ENCODE data around the gene RFTN1.

Gene RFTN1

DNA sequence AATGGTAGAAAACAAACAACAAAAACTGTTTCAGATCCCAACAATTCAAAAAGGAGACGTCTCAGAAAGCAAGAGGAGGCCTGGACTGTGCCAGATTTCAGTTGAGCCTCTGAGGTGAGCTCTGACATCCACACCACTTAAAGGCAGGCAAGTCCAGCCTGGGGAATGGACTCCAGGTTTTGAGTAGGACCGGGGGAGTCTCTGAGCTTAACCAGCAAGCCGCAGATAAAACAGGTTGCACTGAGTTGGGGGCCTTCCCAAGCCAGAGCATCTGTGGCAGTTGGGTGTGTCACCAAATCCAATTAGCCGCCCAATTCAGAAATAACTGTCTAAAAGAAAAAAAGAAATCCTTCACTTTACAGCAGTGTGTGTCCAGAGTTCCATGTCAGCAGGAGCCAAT, 193.8 kb downstream of the RFTN1 start:
- DNase-seq (ENCODE audit: low spot score): no peak
- TF ChIP-seq, protein P1, sequence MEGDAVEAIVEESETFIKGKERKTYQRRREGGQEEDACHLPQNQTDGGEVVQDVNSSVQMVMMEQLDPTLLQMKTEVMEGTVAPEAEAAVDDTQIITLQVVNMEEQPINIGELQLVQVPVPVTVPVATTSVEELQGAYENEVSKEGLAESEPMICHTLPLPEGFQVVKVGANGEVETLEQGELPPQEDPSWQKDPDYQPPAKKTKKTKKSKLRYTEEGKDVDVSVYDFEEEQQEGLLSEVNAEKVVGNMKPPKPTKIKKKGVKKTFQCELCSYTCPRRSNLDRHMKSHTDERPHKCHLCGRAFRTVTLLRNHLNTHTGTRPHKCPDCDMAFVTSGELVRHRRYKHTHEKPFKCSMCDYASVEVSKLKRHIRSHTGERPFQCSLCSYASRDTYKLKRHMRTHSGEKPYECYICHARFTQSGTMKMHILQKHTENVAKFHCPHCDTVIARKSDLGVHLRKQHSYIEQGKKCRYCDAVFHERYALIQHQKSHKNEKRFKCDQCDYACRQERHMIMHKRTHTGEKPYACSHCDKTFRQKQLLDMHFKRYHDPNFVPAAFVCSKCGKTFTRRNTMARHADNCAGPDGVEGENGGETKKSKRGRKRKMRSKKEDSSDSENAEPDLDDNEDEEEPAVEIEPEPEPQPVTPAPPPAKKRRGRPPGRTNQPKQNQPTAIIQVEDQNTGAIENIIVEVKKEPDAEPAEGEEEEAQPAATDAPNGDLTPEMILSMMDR (IDR thresholded peaks at IDR 0.05; ENCODE audit: extremely low read depth, missing control alignments): no peak

DNA sequence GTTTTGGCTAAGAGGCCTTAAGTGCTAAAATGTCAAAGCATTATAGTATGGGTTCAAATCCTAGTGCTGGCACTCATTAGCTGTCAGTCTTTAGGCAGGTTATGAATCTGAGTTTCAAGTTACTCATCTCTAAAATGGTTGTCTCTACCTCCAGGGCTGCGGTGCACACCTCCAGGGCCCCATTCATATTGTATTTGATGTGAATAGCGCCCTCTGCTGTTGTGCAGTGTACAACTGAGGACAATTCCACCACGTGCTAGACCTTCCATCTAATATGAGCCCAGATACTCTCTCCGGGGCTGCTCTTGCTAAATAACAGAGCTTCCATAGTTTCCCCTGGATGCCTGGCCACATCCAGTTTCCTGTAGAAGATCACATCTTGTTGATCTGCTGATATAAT, 194.2 kb downstream of the RFTN1 start:
- DNase-seq (ENCODE audit: low spot score): no peak
- TF ChIP-seq, protein P1 (IDR thresholded peaks at IDR 0.05; ENCODE audit: extremely low read depth, missing control alignments): peak; percentile 17

DNA sequence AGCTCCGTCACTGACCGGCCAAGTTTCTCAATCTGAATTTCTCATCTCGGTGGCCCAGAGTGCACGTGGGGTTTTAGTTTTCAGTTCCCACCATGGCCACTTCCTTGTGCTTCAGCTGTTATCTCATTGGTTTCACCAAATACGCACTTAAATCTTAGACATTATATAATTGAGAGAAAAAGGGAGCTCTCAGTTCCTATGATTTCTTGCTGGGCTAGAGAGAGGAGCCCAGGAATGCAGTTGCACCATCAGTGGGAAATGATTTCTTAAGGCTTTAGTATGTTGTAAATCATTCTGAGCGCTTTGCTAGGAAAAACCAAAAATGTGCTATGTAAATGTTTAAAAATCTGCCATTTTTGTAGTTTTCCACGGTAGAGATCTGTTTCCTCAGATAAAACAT, 195.3 kb downstream of the RFTN1 start:
- TF ChIP-seq, protein P1 (IDR thresholded peaks at IDR 0.05; ENCODE audit: extremely low read depth, missing control alignments): no peak
- no peak for DNase-seq (ENCODE audit: low spot score)

GRCh38 chr3:16317561-16317945, 195.9 kb downstream of the RFTN1 start:
- DNase-seq (ENCODE audit: low spot score): no peak
- TF ChIP-seq, protein P1 (IDR thresholded peaks at IDR 0.05; ENCODE audit: extremely low read depth, missing control alignments): no peak

- TF ChIP-seq, protein P1 (IDR thresholded peaks at IDR 0.05; ENCODE audit: extremely low read depth, missing control alignments): no peak
- DNase-seq (ENCODE audit: low spot score): no peak
Observed at GRCh38 chr3:16316847-16317560, 196.5 kb downstream of the RFTN1 start.

DNA sequence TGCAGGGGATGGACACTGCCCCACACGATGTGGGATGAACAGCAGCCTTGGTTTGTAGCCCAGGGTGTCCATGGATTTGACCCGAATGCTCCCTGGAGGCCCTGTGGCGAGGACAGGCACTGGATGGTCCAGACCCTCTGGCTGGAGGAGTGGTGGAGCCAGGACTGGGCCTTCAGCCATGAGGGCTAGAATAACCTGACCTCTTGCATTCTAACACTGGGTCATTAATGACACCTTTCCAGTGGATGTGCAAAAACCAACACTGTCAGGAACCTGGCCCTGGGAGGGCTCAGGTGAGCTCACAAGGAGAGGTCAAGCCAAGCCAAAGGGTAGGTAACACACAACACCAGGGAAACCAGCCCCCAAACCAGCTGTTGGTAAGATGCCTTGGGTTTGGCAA, 197.1 kb downstream of the RFTN1 start:
- no peak for DNase-seq (ENCODE audit: low spot score)
- TF ChIP-seq, protein P1 (IDR thresholded peaks at IDR 0.05; ENCODE audit: extremely low read depth, missing control alignments): no peak

DNA sequence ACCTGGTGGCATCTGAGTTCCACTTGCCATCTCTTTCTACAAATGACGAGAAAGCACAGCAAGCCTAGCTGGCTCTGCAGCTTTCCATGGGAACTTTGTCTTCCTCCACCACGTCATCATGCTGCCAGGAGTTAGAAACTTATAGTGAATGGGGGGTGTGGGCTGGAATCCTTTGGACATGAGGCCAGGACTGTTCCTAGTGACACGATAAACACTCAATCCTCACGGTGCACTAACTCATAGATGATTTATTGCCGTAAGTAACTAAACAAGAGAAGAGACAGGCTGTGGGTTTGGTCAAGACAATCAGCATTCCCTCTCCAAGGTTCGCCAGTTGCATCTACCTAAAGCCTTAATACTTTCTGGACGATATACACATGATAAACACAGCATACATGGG, 197.9 kb downstream of the RFTN1 start:
- no peak for DNase-seq (ENCODE audit: low spot score)
- TF ChIP-seq, protein P1 (IDR thresholded peaks at IDR 0.05; ENCODE audit: extremely low read depth, missing control alignments): no peak

All from GM20000 (cell line).